DND-41 (cell line): ENCODE measurements around the gene FKBP8.

ENCODE experiments used
- EZH2 ChIP-seq: IDR thresholded peaks from 3 replicates; pipeline ENCODE4 v1.6.1; 2012; ENCODE audit warnings: borderline replicate concordance, low read depth, mild to moderate bottlenecking, moderate library complexity, low read length, inconsistent platforms; ENCODE audit not compliant: severe bottlenecking
- TF ChIP-seq, protein P1 (sequence below): IDR thresholded peaks from 2 replicates; pipeline ENCODE4 v1.5.1; 2012; ENCODE audit warnings: borderline replicate concordance, low read length, moderate library complexity, mild to moderate bottlenecking; ENCODE audit not compliant: poor library complexity, severe bottlenecking; ENCODE audit errors: extremely low read depth

- TF ChIP-seq EZH2, result no peak
- TF ChIP-seq, protein P1, sequence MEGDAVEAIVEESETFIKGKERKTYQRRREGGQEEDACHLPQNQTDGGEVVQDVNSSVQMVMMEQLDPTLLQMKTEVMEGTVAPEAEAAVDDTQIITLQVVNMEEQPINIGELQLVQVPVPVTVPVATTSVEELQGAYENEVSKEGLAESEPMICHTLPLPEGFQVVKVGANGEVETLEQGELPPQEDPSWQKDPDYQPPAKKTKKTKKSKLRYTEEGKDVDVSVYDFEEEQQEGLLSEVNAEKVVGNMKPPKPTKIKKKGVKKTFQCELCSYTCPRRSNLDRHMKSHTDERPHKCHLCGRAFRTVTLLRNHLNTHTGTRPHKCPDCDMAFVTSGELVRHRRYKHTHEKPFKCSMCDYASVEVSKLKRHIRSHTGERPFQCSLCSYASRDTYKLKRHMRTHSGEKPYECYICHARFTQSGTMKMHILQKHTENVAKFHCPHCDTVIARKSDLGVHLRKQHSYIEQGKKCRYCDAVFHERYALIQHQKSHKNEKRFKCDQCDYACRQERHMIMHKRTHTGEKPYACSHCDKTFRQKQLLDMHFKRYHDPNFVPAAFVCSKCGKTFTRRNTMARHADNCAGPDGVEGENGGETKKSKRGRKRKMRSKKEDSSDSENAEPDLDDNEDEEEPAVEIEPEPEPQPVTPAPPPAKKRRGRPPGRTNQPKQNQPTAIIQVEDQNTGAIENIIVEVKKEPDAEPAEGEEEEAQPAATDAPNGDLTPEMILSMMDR, result no peak
These were observed at the start of gene FKBP8 for GRCh38 chr19:18542941-18543813.
